HG03159 (cell line): ENCODE measurements around the gene RTCB.

ENCODE experiments used
- ATAC-seq: cut with Tn5 transposase; IDR thresholded peaks from one replicate; pipeline ENCODE4 v1.9.1; 2021; ENCODE audit warnings: mild to moderate bottlenecking, moderate library complexity; ENCODE audit not compliant: unreplicated experiment

RTCB gene

GRCh38 chr22:32341122-32341740, 70.8 kb downstream of the RTCB start:
- ATAC-seq, result no peak

GRCh38 chr22:32340411-32340810, 71.6 kb downstream of the RTCB start:
- no peak for ATAC-seq

GRCh38 chr22:32339190-32340012, 72.6 kb downstream of the RTCB start:
- ATAC-seq, result no peak

DNA sequence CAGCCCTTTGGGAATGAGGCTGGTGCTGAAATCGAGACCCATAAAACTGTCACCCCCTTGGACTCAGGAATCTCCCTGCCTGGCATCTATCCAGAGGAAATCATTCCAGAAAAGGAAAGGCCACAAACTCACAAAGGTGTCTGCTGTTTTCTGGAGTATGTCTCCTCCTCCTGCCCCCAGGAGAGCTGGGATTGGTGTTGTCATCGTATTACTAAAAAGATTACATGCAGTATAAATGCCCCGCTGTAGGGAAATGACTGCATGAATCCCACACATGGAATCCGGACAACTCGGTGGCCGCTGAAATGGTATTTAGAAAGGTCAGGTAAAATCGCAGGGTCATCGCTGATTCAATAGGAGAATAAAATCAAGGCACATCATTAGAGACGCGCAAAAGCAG, 73.3 kb downstream of the RTCB start:
- ATAC-seq, result no peak
